ENCODE results near the gene IRGQ. TPM values are rescaled to one million over a fixed set of nuclear protein-coding genes. Genes with fewer than 3 reads are reported as not detected.

Gene IRGQ
- total RNA-seq (2012; rRNA removed), result 12.7 and 14.7 TPM in 2 replicates

GRCh38 chr19:43595999-43596841, at the start of gene IRGQ, which contains the start of gene ZNF576:
Gene IRGQ (minus strand): TSS chr19:43596134. CDS start chr19:43595338, 796 bp downstream.
Gene ZNF576 (plus strand): TSS chr19:43596595. CDS start chr19:43597109, 514 bp downstream.
- peaks cover 25% of the 10 kb centered on the region for H3K4me1 ChIP-seq (ENCODE audit: control insufficient read depth, insufficient read depth, low read length)
- H3K27me3 ChIP-seq (ENCODE audit: control insufficient read depth, insufficient read depth, low read length), result no peaks in the 10 kb centered on the region
- H3K9me3 ChIP-seq (replicated peaks; ENCODE audit: low read length), result no peaks in the 10 kb centered on the region
- peak within 1 kb of the TSS; percentile 100 for H3K4me2 ChIP-seq (ENCODE audit: low read length)
- H3K4me3 ChIP-seq (ENCODE audit: low read length), result peak within 1 kb of the TSS; percentile 94
- H3K9ac ChIP-seq (ENCODE audit: low read depth, low read length), result peak within 1 kb of the TSS; percentile 94
- peaks cover 44% of the 10 kb centered on the region for H3K36me3 ChIP-seq (ENCODE audit: insufficient read depth, low read length)

GRCh38 chr19:43644181-43644580, 48.2 kb upstream of the IRGQ start:
- Histone ChIP-seq H3K4me1 (ENCODE audit: control insufficient read depth, insufficient read depth, low read length) (peaks cover 5% of the 10 kb centered on the region), H3K27me3 (ENCODE audit: control insufficient read depth, insufficient read depth, low read length) (peaks cover 17% of the 10 kb centered on the region), H3K9me3 (replicated peaks; ENCODE audit: low read length) (no peaks in the 10 kb centered on the region), H3K4me3 (ENCODE audit: low read length) (no peak overlapping the region), H3K9ac (ENCODE audit: low read depth, low read length) (no peak overlapping the region), H3K4me2 (ENCODE audit: low read length) (no peak overlapping the region), H3K36me3 (ENCODE audit: insufficient read depth, low read length) (peaks cover 26% of the 10 kb centered on the region)

GRCh38 chr19:43643326-43643725, 47.4 kb upstream of the IRGQ start:
- peaks cover 5% of the 10 kb centered on the region for H3K4me1 ChIP-seq (ENCODE audit: control insufficient read depth, insufficient read depth, low read length)
- no peak overlapping the region for H3K4me2 ChIP-seq (ENCODE audit: low read length)
- peaks cover 26% of the 10 kb centered on the region for H3K27me3 ChIP-seq (ENCODE audit: control insufficient read depth, insufficient read depth, low read length)
- peaks cover 18% of the 10 kb centered on the region for H3K36me3 ChIP-seq (ENCODE audit: insufficient read depth, low read length)
- H3K9ac ChIP-seq (ENCODE audit: low read depth, low read length), result no peak overlapping the region
- H3K9me3 ChIP-seq (replicated peaks; ENCODE audit: low read length), result no peaks in the 10 kb centered on the region
- no peak overlapping the region for H3K4me3 ChIP-seq (ENCODE audit: low read length)

- Histone ChIP-seq H3K27me3 (ENCODE audit: control insufficient read depth, insufficient read depth, low read length) (peaks cover 33% of the 10 kb centered on the region), H3K36me3 (ENCODE audit: insufficient read depth, low read length) (peaks cover 11% of the 10 kb centered on the region), H3K4me1 (ENCODE audit: control insufficient read depth, insufficient read depth, low read length) (peaks cover 5% of the 10 kb centered on the region), H3K4me3 (ENCODE audit: low read length) (no peak overlapping the region), H3K4me2 (ENCODE audit: low read length) (no peak overlapping the region), H3K9ac (ENCODE audit: low read depth, low read length) (no peak overlapping the region), H3K9me3 (replicated peaks; ENCODE audit: low read length) (no peaks in the 10 kb centered on the region)
Measured at GRCh38 chr19:43642531-43642930, 46.6 kb upstream of the IRGQ start.

- Histone ChIP-seq H3K4me2 (ENCODE audit: low read length) (no peak overlapping the region), H3K9me3 (replicated peaks; ENCODE audit: low read length) (no peaks in the 10 kb centered on the region), H3K4me3 (ENCODE audit: low read length) (no peak overlapping the region), H3K9ac (ENCODE audit: low read depth, low read length) (no peak overlapping the region), H3K4me1 (ENCODE audit: control insufficient read depth, insufficient read depth, low read length) (peaks cover 5% of the 10 kb centered on the region), H3K27me3 (ENCODE audit: control insufficient read depth, insufficient read depth, low read length) (peaks cover 39% of the 10 kb centered on the region), H3K36me3 (ENCODE audit: insufficient read depth, low read length) (peaks cover 2% of the 10 kb centered on the region)
Measured at GRCh38 chr19:43641333-43641732, 45.4 kb upstream of the IRGQ start.

GRCh38 chr19:43640424-43640757, 44.5 kb upstream of the IRGQ start:
- Histone ChIP-seq H3K4me2 (ENCODE audit: low read length) (peak overlapping the region; percentile 82), H3K36me3 (ENCODE audit: insufficient read depth, low read length) (no peaks in the 10 kb centered on the region), H3K4me3 (ENCODE audit: low read length) (peak overlapping the region; percentile 61), H3K9me3 (replicated peaks; ENCODE audit: low read length) (no peaks in the 10 kb centered on the region), H3K9ac (ENCODE audit: low read depth, low read length) (no peak overlapping the region), H3K4me1 (ENCODE audit: control insufficient read depth, insufficient read depth, low read length) (peaks cover 12% of the 10 kb centered on the region), H3K27me3 (ENCODE audit: control insufficient read depth, insufficient read depth, low read length) (peaks cover 39% of the 10 kb centered on the region)

- Histone ChIP-seq H3K9ac (ENCODE audit: low read depth, low read length) (no peak within 1 kb of the TSS), H3K4me1 (ENCODE audit: control insufficient read depth, insufficient read depth, low read length) (peaks cover 18% of the 10 kb centered on the region), H3K9me3 (replicated peaks; ENCODE audit: low read length) (no peaks in the 10 kb centered on the region), H3K4me2 (ENCODE audit: low read length) (peak within 1 kb of the TSS; percentile 82), H3K4me3 (ENCODE audit: low read length) (peak within 1 kb of the TSS; percentile 61), H3K36me3 (ENCODE audit: insufficient read depth, low read length) (no peaks in the 10 kb centered on the region), H3K27me3 (ENCODE audit: control insufficient read depth, insufficient read depth, low read length) (peaks cover 44% of the 10 kb centered on the region)
Measured at GRCh38 chr19:43639519-43640423, 43.8 kb upstream of the IRGQ start, which contains the start of gene CADM4. Gene CADM4 (minus strand): TSS chr19:43639850. CDS start chr19:43639790, 60 bp downstream.

- H3K4me1 ChIP-seq (ENCODE audit: control insufficient read depth, insufficient read depth, low read length), result peaks cover 20% of the 10 kb centered on the region
- no peak overlapping the region for H3K4me2 ChIP-seq (ENCODE audit: low read length)
- peaks cover 47% of the 10 kb centered on the region for H3K27me3 ChIP-seq (ENCODE audit: control insufficient read depth, insufficient read depth, low read length)
- no peaks in the 10 kb centered on the region for H3K36me3 ChIP-seq (ENCODE audit: insufficient read depth, low read length)
- H3K9me3 ChIP-seq (replicated peaks; ENCODE audit: low read length), result no peaks in the 10 kb centered on the region
- H3K9ac ChIP-seq (ENCODE audit: low read depth, low read length), result no peak overlapping the region
- H3K4me3 ChIP-seq (ENCODE audit: low read length), result no peak overlapping the region
Measured at GRCh38 chr19:43638995-43639518, 43.1 kb upstream of the IRGQ start.

- H3K4me2 ChIP-seq (ENCODE audit: low read length), result no peak overlapping the region
- H3K4me1 ChIP-seq (ENCODE audit: control insufficient read depth, insufficient read depth, low read length), result peaks cover 20% of the 10 kb centered on the region
- no peak overlapping the region for H3K4me3 ChIP-seq (ENCODE audit: low read length)
- H3K9ac ChIP-seq (ENCODE audit: low read depth, low read length), result no peak overlapping the region
- peaks cover 50% of the 10 kb centered on the region for H3K27me3 ChIP-seq (ENCODE audit: control insufficient read depth, insufficient read depth, low read length)
- H3K9me3 ChIP-seq (replicated peaks; ENCODE audit: low read length), result no peaks in the 10 kb centered on the region
- H3K36me3 ChIP-seq (ENCODE audit: insufficient read depth, low read length), result no peaks in the 10 kb centered on the region
Measured at GRCh38 chr19:43638214-43638994, 42.5 kb upstream of the IRGQ start.

GRCh38 chr19:43636121-43636683, 40.3 kb upstream of the IRGQ start:
- no peak overlapping the region for H3K9ac ChIP-seq (ENCODE audit: low read depth, low read length)
- no peak overlapping the region for H3K4me2 ChIP-seq (ENCODE audit: low read length)
- peaks cover 20% of the 10 kb centered on the region for H3K4me1 ChIP-seq (ENCODE audit: control insufficient read depth, insufficient read depth, low read length)
- H3K9me3 ChIP-seq (replicated peaks; ENCODE audit: low read length), result no peaks in the 10 kb centered on the region
- no peak overlapping the region for H3K4me3 ChIP-seq (ENCODE audit: low read length)
- H3K27me3 ChIP-seq (ENCODE audit: control insufficient read depth, insufficient read depth, low read length), result peaks cover 51% of the 10 kb centered on the region
- no peaks in the 10 kb centered on the region for H3K36me3 ChIP-seq (ENCODE audit: insufficient read depth, low read length)

All from skeletal muscle satellite cell (primary cell).